GM21737 (cell line): ENCODE data around the gene ARL15.
A peak's percentile ranks its signal among the peaks of the same experiment; 100 is the strongest.

Source experiments
- ATAC-seq: cut with Tn5 transposase; IDR thresholded peaks from one replicate; pipeline ENCODE4 v1.9.1; 2021; ENCODE audit warnings: mild to moderate bottlenecking, moderate library complexity; ENCODE audit not compliant: unreplicated experiment

ARL15 gene

DNA sequence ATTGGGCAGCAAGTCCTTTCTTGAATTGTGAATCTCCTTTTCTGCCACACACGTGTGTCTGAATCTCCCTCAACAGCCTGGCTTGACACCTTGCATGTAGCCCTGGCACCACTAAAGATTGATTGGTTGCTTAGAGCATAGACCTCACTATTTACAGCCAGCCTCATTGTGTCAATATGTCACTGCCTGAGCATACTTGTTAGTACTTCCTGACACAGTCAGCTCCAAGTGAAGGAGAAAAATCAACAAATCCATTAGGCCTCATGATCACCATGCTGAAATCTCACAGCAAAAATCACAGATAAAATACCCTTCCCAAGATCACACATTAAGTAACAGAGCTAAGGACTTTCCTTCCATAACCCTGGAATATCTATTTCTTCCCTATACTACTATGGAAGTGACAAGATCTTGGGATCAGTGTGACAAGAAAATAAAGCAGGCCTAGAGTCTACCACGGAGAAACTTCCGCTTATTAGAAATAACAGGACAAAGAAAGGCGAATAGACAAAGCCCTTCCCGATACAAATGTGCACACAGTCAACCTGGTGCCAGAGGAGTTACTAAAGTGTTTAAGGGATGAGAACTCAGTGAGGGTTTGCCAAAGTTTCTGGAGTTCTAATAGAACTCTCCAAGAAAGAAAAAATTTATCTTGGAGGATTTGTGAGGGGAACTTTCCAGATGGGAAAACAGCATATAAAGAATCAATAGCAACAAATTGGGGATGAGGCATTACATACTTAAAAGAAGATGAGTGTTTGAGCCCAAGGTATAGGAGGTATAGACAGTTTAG, 5.6 kb upstream of the ARL15 start:
- no peak for ATAC-seq

DNA sequence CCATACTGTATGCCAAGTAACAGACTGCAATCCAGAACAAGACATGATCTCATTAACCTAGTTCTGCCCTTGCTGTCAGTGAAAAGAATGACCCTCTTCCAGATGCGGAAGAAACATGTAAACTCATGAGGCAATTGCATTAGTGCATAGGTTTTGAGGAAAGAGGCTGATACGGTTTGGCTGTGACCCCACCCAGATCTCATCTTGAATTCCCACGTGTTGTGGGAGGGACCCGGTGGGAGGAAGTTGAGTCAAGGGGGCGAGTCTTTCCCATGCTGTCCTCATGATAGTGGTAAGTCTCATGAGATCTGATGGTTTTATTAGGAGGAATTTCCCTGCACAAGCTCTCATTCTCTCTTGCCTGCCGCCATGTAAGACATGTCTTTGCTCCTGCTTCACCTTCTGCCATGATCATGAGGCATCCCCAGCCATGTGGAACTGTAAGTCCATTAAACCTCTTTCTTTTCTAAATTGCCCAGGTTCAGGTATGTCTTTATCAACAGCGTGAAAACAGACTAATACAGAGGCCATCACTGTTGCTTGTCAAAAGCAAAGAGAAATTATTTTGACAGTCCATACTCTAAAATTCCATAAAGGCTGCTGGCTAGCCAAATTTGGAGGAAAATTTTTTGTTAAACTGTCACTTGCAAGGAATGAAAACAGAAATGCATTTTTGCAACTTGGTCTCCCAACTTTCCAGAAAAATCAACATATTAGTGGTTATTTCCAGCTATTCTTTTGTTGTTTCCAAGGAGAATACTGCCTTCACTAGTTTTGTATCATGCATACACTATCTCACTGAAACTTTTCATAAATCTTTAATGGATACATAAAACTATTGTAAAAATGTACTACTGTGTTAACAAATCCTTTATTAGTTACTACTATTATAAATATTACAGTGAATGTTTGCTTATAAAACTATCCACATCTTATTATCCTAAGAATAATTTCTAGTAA, 3.2 kb upstream of the ARL15 start:
- ATAC-seq: no peak

DNA sequence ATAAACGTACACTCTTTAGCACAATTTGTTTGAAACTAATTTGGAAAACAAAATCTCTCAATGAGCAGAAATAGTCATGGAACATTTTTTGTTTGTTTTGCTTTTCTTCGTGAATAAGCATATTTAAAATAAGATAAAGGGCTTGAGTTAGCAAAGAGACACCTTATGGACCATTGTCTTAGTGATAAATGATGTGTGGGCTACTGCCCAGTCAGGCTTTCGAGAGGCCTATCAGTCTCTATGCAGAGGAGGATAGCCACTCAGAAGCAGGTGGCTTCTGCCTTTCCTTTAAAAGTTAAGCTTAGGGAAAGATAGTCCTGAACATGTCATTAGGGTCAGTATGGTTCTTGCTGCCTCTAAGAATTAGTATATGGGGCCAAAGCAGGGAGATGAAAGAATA, 2.1 kb upstream of the ARL15 start:
- no peak for ATAC-seq

DNA sequence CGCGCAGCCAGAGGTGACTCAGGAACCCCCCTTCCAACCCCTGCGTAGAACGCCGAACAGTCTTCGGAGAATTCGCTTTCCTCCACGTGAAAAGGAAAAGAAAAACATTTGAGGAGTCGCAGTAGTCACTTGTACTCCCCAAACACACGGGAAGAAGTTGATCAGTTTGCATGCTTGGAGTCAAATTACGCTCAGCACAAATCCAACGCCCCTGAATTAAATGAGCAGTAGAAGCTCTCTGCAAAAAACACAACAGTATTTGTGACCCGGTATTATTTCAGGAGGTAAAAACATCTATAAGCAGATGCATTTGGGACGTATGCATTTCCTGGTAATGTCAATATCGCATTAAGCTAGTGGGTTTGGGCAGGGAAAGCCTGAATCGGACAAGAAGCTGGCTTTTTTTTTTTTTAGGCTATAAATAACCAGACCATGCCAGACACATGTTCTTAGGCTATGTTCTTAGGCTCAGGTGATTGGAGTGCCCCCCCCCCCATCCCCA, 854 bp upstream of the ARL15 start:
- ATAC-seq: no peak

DNA sequence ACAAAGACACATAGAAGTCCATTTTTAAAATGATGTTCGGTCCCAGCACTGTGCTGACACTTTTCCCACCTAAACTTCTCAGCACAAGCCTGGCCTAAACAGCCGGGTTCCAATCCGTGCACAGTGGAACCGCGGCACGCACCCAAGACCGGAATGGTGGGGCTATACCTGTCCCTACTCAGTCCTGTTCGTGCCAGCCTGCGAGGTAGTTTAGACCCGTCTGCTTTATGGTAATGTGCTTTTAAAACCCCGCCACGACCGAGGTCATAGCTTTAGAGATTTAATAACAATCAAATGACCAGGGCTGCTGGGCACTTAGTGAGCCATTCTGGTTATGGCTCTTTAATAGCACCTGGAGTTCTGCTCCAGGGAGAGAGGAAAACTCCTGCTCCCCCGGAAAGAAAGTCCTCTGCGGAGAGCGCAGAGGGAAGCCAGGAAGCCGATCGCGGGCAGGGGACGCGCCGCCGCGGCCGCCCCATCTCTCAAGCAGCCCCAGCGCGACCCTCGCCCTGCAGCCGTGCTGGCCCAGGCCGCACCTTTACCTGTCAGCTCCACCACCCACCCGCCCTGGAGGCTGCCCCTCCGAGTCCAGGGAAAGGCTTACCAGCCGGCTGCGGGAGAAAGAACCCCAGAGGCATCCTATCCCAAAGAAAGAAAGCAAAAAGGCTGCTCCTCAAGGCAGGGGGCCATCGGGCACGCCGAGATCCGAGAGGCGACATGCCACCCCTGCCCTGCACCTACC, 511 bp downstream of the ARL15 start:
- peak; percentile 25 for ATAC-seq

DNA sequence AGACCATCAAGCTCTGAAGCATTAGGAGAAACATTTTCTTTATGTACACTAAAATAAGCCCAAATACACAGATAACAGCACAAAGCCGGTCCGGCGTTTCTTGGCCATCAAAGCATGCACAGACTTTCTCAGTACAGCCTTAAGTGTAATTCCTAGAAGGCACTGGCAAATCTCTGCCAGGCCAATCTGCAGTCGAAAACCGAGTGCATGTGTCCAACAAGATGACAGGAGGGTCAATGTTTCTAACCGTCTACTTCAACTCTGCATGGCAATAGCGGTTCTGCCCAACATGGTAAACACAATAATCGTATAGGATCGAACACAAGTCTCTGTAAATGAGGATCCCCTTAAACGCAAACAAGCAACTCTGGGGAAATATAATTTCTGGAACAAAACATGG, 1.1 kb downstream of the ARL15 start:
- ATAC-seq: no peak

DNA sequence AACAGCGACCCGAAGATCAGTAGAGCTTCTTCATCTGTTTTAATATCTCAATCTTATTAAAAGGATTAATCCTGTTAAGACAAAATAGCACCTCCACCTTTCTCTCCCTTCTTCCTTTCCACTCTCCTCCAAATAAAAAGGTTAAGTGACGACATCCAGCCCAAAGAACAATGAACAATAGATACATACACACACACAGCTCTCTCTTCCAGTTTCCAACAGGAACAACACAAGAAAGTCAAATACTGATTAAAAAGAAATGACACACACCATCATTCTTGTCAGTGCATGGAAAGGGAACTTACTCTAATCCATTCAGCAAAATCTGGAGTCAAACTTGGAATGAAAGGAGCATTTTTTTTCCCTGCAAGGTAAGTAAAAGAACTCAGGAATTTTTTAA, 2.8 kb downstream of the ARL15 start:
- no peak for ATAC-seq

DNA sequence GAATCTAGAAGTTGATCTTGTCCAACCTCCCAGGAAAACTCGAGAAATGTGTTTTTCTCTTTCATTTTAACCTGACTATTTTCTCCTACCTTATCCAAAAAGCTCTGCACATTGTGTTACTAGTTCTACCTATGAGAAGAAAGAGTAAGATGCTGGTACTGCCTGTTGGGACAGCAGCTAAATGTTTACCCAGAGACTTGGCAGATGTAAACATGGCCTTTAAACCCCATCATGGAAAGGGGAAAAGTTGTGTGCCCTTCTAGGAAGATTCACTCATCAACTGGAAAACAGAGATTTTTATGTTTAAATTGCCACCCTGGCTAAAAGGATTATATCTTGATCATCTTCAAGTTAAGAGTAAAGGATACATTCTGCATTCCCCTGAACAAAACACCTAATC, 3.5 kb downstream of the ARL15 start:
- ATAC-seq: no peak

DNA sequence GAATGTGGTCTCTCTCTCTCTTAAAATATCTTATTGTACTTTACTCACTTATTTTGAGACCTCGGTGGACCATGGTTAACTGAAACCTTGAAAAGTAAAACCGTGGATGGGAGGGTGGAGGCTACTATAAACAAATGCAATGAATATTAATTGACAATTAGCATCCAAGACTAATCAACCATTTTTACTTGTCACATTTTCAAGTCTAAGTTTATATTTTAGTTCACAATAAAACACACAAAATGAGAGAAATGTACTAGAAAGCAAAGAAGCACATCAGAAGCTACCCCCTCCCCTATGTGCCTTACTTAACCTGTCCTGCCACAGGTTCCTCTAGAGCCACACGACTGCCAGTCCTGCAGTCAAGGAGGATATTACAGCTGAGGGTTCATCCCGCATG, 4.6 kb downstream of the ARL15 start:
- ATAC-seq: no peak

DNA sequence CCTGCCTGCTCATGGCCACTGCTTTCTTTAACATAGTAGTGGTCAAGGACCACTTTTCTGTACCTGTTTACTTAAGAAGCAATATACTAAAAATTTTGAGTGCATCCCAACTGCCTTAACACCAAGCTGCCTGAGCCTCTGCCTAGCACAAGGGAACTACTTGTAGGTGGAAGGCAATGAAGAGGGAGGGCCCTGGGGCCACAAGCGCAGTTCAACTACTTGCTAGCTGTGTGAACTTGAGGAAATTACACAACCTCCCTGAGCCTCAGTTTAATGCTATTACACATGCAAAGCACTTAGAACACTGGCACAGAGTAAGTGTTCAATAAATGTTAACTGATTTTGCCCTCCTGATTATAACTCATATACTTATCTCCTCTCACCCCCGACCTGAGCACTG, 6.3 kb downstream of the ARL15 start:
- no peak for ATAC-seq

DNA sequence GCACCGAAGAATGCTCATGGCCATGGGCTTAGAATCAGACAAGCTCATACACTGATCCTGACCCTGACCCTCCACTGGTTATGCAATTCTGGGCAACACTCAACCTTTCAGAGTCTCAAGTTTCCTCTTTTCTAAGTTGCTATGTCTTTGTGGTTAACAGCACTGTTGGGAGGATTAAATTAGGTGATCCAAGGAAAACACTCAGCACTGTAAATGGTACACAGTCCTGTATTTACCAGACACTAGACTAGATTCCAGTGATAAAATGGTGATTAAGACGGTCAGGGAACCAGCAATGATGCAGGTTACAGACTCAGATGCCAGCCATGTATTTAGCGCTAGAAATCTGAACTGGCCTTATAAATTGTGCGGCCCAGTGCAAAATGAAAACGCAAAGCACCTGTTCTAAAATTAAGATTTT, 8.1 kb downstream of the ARL15 start:
- ATAC-seq: no peak

DNA sequence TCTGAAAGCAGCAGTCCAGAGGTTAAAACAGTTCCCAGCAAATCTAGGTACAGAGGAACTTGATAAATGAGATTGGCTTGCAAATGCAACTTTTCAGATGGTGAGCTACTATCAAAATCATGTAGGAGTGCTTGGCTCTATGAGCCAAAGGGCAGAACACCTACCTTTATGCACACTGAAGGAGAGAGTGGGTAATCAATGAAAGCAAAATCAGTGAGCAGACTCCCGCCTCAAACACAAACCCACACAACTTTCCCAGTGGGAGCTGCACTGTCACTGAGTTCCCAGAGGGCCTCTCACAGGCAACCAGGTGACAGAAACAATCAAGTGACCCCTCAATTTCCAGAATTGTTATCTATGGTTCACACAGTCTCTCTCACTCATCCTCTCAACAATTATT, 8.5 kb downstream of the ARL15 start:
- no peak for ATAC-seq

DNA sequence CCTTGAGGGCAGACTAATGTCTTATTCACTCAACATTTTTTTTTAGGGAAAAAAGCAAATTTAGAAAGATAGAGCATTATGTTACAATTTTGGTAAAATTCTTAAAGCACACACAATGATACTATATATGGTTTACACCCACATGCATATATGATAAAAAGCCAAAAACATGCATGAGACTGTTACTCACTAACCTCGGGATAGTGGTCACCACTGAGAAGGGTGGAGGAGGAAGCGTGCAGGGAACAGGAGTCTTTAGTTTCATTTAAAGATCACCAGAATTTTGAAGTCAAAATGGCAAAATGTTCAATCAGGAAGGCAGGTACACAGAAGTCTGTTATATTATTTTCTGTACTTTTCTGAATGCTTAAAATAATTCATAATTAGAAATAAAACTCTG, 9.2 kb downstream of the ARL15 start:
- no peak for ATAC-seq

DNA sequence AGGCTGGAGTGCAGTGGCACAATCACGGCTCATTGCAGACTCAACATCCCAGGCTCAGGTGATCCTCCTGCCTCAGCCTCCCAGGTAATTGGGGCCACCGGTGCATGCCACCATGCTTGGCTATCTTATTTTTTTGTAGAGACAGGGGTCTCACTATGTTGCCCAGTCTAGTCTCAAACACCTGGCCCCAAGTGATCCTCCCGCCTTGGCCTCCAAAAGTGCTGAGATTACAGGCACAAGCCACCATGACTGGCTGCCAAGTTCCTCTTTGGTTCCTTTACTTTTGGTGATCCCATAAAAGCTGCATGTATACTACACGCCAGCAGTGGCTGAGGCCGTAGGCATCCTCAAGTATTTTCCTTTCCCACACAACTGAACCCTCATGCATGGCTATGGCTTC, 11.4 kb downstream of the ARL15 start:
- ATAC-seq: no peak

DNA sequence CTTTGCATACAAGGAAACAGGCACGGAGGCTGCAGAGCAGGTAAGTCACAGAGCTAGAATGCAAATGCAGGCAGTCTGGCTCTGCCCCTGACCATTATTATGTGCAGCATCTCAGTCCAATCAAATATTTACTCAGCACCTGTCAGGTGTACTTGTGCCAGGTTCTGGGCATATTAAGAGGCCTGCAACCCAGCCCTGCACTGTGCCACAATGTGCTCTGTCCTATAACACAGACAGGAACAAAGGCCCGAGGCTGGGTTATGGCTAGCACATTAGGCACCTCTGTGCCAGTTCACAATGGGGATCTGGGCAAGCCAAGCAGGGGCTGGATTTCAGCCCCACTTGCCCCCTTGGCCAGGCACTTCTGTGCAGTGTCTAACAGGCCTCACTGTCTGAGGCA, 14.0 kb downstream of the ARL15 start:
- no peak for ATAC-seq

DNA sequence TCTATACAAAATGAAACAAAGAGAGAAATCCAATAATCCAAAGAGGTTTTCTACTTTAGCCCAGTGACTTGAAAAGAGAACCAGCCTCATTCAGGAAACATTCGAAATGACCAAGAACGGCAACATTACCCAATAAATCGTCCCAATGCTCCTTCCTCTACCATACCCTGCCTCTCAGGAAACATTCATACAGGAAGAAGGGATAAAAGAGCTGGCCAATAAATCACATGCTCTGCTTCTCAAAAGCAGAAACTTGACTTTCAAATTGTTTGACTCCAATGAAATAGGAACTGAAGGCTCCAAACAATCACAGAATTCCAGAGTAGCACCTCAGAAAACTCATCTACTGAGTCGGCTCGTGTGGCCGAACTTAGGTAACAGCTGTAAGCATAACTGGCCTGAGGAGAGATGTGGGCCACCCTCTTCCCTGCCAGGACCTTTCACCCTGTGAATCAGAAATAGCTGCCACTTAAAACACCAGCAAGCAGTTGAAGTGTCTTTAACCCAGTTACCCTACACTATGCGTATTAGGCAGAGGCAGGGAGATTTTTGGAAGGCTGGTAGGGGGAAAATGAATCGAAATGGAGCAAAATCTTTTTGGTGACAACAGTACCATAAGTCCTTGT, 14.6 kb downstream of the ARL15 start:
- ATAC-seq: no peak

DNA sequence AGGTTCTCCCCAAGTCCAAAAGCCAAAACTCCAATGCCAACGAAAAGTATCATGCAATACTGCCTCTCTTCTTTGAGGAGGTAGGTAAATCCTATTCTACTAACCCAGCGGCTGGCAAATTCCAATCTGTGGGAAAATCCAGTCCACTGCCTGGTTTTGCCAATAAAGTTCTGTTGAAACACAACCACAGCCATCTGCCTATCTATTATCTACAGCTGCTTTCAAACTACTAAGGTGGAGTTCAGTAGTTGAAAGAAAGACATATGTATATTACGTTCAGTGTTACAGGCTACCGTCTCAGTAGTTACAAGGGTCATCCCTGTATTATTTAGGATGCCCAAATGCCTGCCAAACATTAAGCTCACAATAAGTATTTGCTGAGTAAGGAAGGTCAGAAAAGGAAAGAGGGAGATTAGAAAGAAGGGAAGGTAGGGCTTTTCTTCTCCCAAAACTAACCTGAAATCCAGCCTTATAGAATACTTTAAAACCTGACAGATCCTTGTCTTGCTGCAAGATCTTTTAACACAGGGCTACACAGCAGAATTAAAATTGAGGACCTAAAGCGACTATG, 16.2 kb downstream of the ARL15 start:
- ATAC-seq: no peak

DNA sequence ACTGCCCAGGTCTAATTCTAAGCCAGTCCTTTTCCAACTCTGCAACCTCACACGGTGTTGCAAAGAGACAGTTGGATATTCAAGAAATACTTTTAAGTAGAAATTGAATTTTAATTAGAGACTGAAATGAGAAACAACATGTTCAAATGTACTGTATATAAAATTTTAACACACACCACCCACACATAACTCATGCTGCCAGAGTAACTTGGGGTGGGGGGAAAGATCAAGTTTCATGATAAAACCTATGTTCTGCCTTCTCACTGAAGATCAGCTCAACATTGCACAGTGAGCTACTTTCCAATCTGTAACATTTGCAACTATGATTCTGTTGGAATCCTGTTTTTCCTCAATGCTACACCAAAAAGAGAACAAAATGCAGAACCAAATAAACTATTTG, 17.5 kb downstream of the ARL15 start:
- ATAC-seq: no peak

DNA sequence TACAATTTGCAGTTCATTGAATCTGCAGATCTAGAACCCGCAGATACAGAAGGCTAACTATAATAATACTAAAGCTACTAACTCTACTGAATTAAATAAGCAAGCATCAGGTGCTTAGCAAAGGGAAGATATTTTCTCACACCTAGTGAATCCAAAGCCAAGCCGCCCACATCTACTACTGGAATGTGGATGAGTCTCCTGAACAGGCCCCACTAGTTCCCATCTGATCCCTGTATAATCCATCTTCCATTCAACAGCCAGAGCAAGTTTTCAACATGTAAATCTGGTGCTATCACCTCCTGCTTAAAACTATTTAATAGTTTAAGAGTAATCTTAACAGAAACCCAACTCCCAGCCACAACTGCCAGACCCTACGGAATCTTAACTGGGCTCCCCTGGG, 18.9 kb downstream of the ARL15 start:
- ATAC-seq: no peak

DNA sequence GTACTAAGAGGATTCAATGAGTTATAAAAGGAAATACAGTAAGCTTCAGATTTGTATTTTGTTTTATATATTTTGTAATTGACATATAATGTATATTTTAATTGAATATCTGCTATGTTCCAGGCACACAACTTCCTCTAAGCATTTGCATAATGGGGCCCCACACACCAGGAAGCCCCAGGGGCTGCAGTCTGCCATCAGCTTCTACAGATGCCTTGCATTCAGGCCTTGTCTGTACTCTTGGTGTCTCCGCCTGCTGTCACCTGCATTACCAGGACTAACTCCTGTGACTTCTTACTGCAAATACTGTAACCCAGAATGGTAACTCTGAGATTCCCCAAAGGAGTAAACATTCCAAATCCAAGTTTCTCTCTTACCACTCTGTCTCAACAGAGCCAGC, 20.6 kb downstream of the ARL15 start:
- ATAC-seq: no peak
